ENCODE measurements around the gene RASGRF2.

Gene RASGRF2

GRCh38 chr5:80959768-80960442 lies at the start of gene RASGRF2:
TSS of gene RASGRF2 (plus strand) at chr5:80960363. CDS start at chr5:80960739, 376 bp downstream.
- peak in 2 of 3 donors; percentile 15 to 31 for DNase-seq (ENCODE audit: low read depth in 3 of 3, low spot score in 1 of 3)

GRCh38 chr5:80912479-80912878 lies 47.7 kb upstream of the RASGRF2 start:
- DNase-seq (ENCODE audit: low read depth in 3 of 3, low spot score in 1 of 3): no peak

GRCh38 chr5:80915716-80916115 lies 44.4 kb upstream of the RASGRF2 start:
- DNase-seq (ENCODE audit: low read depth in 3 of 3, low spot score in 1 of 3): no peak

- no peak for DNase-seq (ENCODE audit: low read depth in 3 of 3, low spot score in 1 of 3)
Measured at GRCh38 chr5:80916676-80917075, 43.5 kb upstream of the RASGRF2 start.

- no peak for DNase-seq (ENCODE audit: low read depth in 3 of 3, low spot score in 1 of 3)
Measured at GRCh38 chr5:80917631-80918030, 42.5 kb upstream of the RASGRF2 start.

- no peak for DNase-seq (ENCODE audit: low read depth in 3 of 3, low spot score in 1 of 3)
Measured at GRCh38 chr5:80919678-80920196, 40.4 kb upstream of the RASGRF2 start.

- no peak for DNase-seq (ENCODE audit: low read depth in 3 of 3, low spot score in 1 of 3)
Measured at GRCh38 chr5:80920333-80920732, 39.8 kb upstream of the RASGRF2 start.

GRCh38 chr5:80921026-80921425 lies 39.1 kb upstream of the RASGRF2 start:
- DNase-seq (ENCODE audit: low read depth in 3 of 3, low spot score in 1 of 3): no peak

- DNase-seq (ENCODE audit: low read depth in 3 of 3, low spot score in 1 of 3): no peak
Measured at GRCh38 chr5:80925931-80926330, 34.2 kb upstream of the RASGRF2 start.

- DNase-seq (ENCODE audit: low read depth in 3 of 3, low spot score in 1 of 3): no peak
Measured at GRCh38 chr5:80926536-80926935, 33.6 kb upstream of the RASGRF2 start.

- no peak for DNase-seq (ENCODE audit: low read depth in 3 of 3, low spot score in 1 of 3)
Measured at GRCh38 chr5:80926979-80927656, 33.0 kb upstream of the RASGRF2 start.

GRCh38 chr5:80928073-80928472 lies 32.1 kb upstream of the RASGRF2 start:
- DNase-seq (ENCODE audit: low read depth in 3 of 3, low spot score in 1 of 3): no peak

GRCh38 chr5:80930940-80931339 lies 29.2 kb upstream of the RASGRF2 start:
- DNase-seq (ENCODE audit: low read depth in 3 of 3, low spot score in 1 of 3): no peak

- DNase-seq (ENCODE audit: low read depth in 3 of 3, low spot score in 1 of 3): no peak
Measured at GRCh38 chr5:80931411-80931810, 28.8 kb upstream of the RASGRF2 start.

- DNase-seq (ENCODE audit: low read depth in 3 of 3, low spot score in 1 of 3): no peak
Measured at GRCh38 chr5:80933036-80933435, 27.1 kb upstream of the RASGRF2 start.

- no peak for DNase-seq (ENCODE audit: low read depth in 3 of 3, low spot score in 1 of 3)
Measured at GRCh38 chr5:80934751-80935150, 25.4 kb upstream of the RASGRF2 start.

GRCh38 chr5:80935811-80936385 lies 24.3 kb upstream of the RASGRF2 start:
- no peak for DNase-seq (ENCODE audit: low read depth in 3 of 3, low spot score in 1 of 3)

GRCh38 chr5:80936881-80937280 lies 23.3 kb upstream of the RASGRF2 start:
- no peak for DNase-seq (ENCODE audit: low read depth in 3 of 3, low spot score in 1 of 3)

- DNase-seq (ENCODE audit: low read depth in 3 of 3, low spot score in 1 of 3): no peak
Measured at GRCh38 chr5:80937584-80938356, 22.4 kb upstream of the RASGRF2 start.

- no peak for DNase-seq (ENCODE audit: low read depth in 3 of 3, low spot score in 1 of 3)
Measured at GRCh38 chr5:80941496-80941895, 18.7 kb upstream of the RASGRF2 start.

- no peak for DNase-seq (ENCODE audit: low read depth in 3 of 3, low spot score in 1 of 3)
Measured at GRCh38 chr5:80951366-80951765, 8.8 kb upstream of the RASGRF2 start.
